Measurements from ENCODE around the gene ARL9.

Gene ARL9

DNA sequence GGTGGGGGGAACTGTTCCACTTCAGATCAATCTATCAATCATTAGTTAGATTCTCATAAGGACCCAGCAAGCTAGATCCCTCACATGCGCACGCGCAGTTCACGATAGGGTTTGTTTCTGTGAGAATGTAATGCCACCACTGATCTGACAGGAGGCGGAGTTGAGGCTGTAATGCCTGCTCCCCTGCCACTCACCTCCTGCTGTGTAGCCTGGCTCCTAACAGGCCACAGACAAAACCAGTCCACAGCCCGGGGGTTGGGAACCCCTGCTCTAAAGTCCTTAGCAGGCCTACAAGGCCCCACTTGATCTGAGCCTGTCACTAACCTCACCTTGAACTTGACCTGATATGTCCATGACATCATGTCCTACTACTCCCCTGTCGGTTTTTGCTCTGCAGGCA is 30.3 kb downstream of the ARL9 start:
- no peaks in the 10 kb centered on the region for H3K79me2 ChIP-seq (ENCODE audit: insufficient read depth, low read length)
- no peak overlapping the region for H3K27ac ChIP-seq (ENCODE audit: low read depth, low read length, poor library complexity, severe bottlenecking)
- no peak overlapping the region for H3K9ac ChIP-seq (ENCODE audit: low read length)
- H3K36me3 ChIP-seq (ENCODE audit: insufficient read depth, low read length), result no peaks in the 10 kb centered on the region
- H3K4me1 ChIP-seq (ENCODE audit: insufficient read depth, low read length, severe bottlenecking), result peaks cover 1% of the 10 kb centered on the region
- H3F3A ChIP-seq (ENCODE audit: insufficient read depth, low read length), result no peaks in the 10 kb centered on the region
- no peaks in the 10 kb centered on the region for H3K9me2 ChIP-seq (ENCODE audit: low read depth, low read length)
- no peaks in the 10 kb centered on the region; the same call in 1 of the 2 replicates for H3K27me3 ChIP-seq (ENCODE audit: insufficient read depth, low read length)
- no peak overlapping the region for H3K4me3 ChIP-seq (ENCODE audit: low read depth, low read length, poor library complexity, severe bottlenecking)
- no peaks in the 10 kb centered on the region for H3K9me3 ChIP-seq (ENCODE audit: low read length)
- H2AFZ ChIP-seq (ENCODE audit: low read length), result no peak overlapping the region
- H3K4me2 ChIP-seq (ENCODE audit: low read length), result no peak overlapping the region
- TF ChIP-seq EZH2 (IDR thresholded peaks at IDR 0.05; ENCODE audit: borderline replicate concordance, low read length), result no peak
- TF ChIP-seq, protein P1, sequence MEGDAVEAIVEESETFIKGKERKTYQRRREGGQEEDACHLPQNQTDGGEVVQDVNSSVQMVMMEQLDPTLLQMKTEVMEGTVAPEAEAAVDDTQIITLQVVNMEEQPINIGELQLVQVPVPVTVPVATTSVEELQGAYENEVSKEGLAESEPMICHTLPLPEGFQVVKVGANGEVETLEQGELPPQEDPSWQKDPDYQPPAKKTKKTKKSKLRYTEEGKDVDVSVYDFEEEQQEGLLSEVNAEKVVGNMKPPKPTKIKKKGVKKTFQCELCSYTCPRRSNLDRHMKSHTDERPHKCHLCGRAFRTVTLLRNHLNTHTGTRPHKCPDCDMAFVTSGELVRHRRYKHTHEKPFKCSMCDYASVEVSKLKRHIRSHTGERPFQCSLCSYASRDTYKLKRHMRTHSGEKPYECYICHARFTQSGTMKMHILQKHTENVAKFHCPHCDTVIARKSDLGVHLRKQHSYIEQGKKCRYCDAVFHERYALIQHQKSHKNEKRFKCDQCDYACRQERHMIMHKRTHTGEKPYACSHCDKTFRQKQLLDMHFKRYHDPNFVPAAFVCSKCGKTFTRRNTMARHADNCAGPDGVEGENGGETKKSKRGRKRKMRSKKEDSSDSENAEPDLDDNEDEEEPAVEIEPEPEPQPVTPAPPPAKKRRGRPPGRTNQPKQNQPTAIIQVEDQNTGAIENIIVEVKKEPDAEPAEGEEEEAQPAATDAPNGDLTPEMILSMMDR (IDR thresholded peaks at IDR 0.05; ENCODE audit: low read length), result no peak
- H4K20me1 ChIP-seq (ENCODE audit: insufficient read depth, low read length), result no peaks in the 10 kb centered on the region

DNA sequence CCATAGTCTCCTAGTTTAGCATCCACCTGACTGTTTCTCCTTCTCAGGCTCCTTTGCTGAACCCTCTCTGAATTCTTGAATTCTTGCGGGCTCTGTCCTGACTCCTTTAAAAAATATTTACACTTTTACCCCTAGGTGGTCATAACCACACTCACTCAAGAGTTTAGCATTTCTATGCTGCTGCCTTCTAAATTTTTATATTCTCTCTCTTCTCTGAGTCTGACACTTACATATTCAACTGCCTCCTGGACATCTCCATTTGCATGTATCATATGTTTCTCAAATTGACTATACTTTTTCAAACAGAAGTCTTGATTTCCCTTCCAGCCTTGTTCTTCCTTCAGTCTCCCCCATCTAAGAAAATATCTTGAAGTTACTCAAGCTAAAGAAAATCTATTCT is 31.6 kb downstream of the ARL9 start:
- no peaks in the 10 kb centered on the region for H3K4me1 ChIP-seq (ENCODE audit: insufficient read depth, low read length, severe bottlenecking)
- no peaks in the 10 kb centered on the region for H3F3A ChIP-seq (ENCODE audit: insufficient read depth, low read length)
- H3K79me2 ChIP-seq (ENCODE audit: insufficient read depth, low read length), result no peaks in the 10 kb centered on the region
- H2AFZ ChIP-seq (ENCODE audit: low read length), result no peak overlapping the region
- no peak overlapping the region for H3K4me2 ChIP-seq (ENCODE audit: low read length)
- no peaks in the 10 kb centered on the region for H3K27me3 ChIP-seq (ENCODE audit: insufficient read depth, low read length)
- TF ChIP-seq, protein P1 (IDR thresholded peaks at IDR 0.05; ENCODE audit: low read length), result no peak
- TF ChIP-seq EZH2 (IDR thresholded peaks at IDR 0.05; ENCODE audit: borderline replicate concordance, low read length), result no peak
- H4K20me1 ChIP-seq (ENCODE audit: insufficient read depth, low read length), result no peaks in the 10 kb centered on the region
- no peaks in the 10 kb centered on the region for H3K9me2 ChIP-seq (ENCODE audit: low read depth, low read length)
- no peaks in the 10 kb centered on the region for H3K36me3 ChIP-seq (ENCODE audit: insufficient read depth, low read length)
- no peak overlapping the region for H3K9ac ChIP-seq (ENCODE audit: low read length)
- H3K27ac ChIP-seq (ENCODE audit: low read depth, low read length, poor library complexity, severe bottlenecking), result no peak overlapping the region
- H3K9me3 ChIP-seq (ENCODE audit: low read length), result no peaks in the 10 kb centered on the region
- no peak overlapping the region for H3K4me3 ChIP-seq (ENCODE audit: low read depth, low read length, poor library complexity, severe bottlenecking)

DNA sequence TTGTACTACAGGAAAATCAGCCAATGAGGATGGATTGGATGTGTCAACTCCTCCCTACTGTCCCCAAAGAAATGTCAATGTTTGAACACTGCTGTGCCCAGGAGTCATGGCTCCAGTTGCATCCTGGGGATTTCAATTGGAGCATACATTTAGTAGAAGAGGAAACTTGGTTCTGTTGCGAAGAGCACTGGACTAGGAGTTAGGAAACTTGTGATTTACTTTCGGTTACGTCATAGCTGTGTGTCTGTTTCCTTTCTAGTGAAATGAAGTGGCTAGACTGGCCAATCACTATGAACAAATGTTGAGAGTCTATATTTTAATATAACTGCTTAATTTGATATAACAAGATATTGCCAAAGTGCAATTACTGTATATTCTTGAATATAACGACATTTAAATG is 35.2 kb downstream of the ARL9 start:
- H3K4me1 ChIP-seq (ENCODE audit: insufficient read depth, low read length, severe bottlenecking), result peaks cover 3% of the 10 kb centered on the region
- H3K9me2 ChIP-seq (ENCODE audit: low read depth, low read length), result no peaks in the 10 kb centered on the region
- no peaks in the 10 kb centered on the region for H3K36me3 ChIP-seq (ENCODE audit: insufficient read depth, low read length)
- H3K79me2 ChIP-seq (ENCODE audit: insufficient read depth, low read length), result no peaks in the 10 kb centered on the region
- no peak overlapping the region for H3K27ac ChIP-seq (ENCODE audit: low read depth, low read length, poor library complexity, severe bottlenecking)
- no peaks in the 10 kb centered on the region for H3F3A ChIP-seq (ENCODE audit: insufficient read depth, low read length)
- no peak overlapping the region for H3K4me2 ChIP-seq (ENCODE audit: low read length)
- H4K20me1 ChIP-seq (ENCODE audit: insufficient read depth, low read length), result no peaks in the 10 kb centered on the region
- no peak overlapping the region for H3K4me3 ChIP-seq (ENCODE audit: low read depth, low read length, poor library complexity, severe bottlenecking)
- TF ChIP-seq, protein P1 (IDR thresholded peaks at IDR 0.05; ENCODE audit: low read length), result no peak
- TF ChIP-seq EZH2 (IDR thresholded peaks at IDR 0.05; ENCODE audit: borderline replicate concordance, low read length), result no peak
- H3K9me3 ChIP-seq (ENCODE audit: low read length), result no peaks in the 10 kb centered on the region
- H2AFZ ChIP-seq (ENCODE audit: low read length), result no peak overlapping the region
- H3K9ac ChIP-seq (ENCODE audit: low read length), result no peak overlapping the region
- no peaks in the 10 kb centered on the region for H3K27me3 ChIP-seq (ENCODE audit: insufficient read depth, low read length)

Measured in OCI-LY1 (cell line).